ENCODE data around the gene CABCOCO1.
"Not testable (repeated sequence)": the region's sequence is repeated elsewhere in the genome, so short reads cannot be mapped to it uniquely, and the experiment has no call there.

Gene CABCOCO1

GRCh38 chr10:61688551-61689308 lies 26.0 kb downstream of the CABCOCO1 start:
- DNase-seq (ENCODE audit: extremely low spot score), result no peak
- no peak for TF ChIP-seq HDGF (IDR thresholded peaks at IDR 0.05; ENCODE audit: borderline replicate concordance)
- TF ChIP-seq NFRKB (IDR thresholded peaks at IDR 0.05), result no peak
- TF ChIP-seq ZNF384 (IDR thresholded peaks at IDR 0.05), result no peak
- TF ChIP-seq CTBP1 (IDR thresholded peaks at IDR 0.05; ENCODE audit: borderline replicate concordance), result no peak
- no peak for TF ChIP-seq L3MBTL2 (conservative IDR thresholded peaks at IDR 0.05)
- no peak for TF ChIP-seq SP1 (IDR thresholded peaks at IDR 0.05)
- TF ChIP-seq FOXK2 (IDR thresholded peaks at IDR 0.05), result no peak
- no peak for TF ChIP-seq ARNT (IDR thresholded peaks at IDR 0.05)
- no peak for TF ChIP-seq FOXM1 (IDR thresholded peaks at IDR 0.05; ENCODE audit: borderline replicate concordance)
- POLR2A ChIA-PET, result no interaction called here
- CTCF ChIA-PET, result no interaction called here

- POLR2A ChIA-PET; CTCF ChIA-PET; DNase-seq (ENCODE audit: extremely low spot score): not testable (repeated sequence)
Measured at GRCh38 chr10:61691667-61692066, 28.9 kb downstream of the CABCOCO1 start.

DNA sequence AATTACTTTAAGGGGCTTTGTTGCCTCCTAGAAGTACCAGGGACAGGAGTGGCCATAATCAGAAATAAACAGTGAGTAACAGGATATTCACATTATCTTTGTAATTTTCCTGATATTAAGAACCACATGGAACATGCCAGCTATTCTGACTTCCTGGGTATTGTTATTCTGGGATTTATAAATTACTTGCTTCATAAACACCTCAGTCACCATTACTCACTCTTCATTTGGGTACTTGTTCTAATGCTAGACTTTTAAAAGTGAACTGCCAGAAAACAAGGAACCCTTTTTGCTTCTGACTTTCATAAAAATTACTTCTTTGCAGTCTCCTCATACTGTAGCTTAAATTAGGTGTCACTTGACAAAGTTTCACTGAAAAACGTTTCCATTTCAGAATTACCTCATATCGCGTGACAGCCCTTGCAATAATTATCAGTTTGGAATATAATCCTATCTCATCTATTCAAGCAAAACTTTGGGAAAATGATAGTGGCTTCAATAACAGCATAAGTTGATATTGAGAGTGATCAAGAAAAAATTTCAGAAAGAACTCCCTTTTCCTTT lies 29.8 kb downstream of the CABCOCO1 start:
- no peak for DNase-seq (ENCODE audit: extremely low spot score)
- ChIA-PET CTCF (interaction anchor here (0.6 kb wide), 1 partner anchor 209 kb away, joined by 3 read pairs; the partner anchor contains the start of gene ARID5B), POLR2A (no interaction called here)
- TF ChIP-seq NFRKB (IDR thresholded peaks at IDR 0.05) (no peak), ARNT (IDR thresholded peaks at IDR 0.05) (no peak), SUZ12 (IDR thresholded peaks at IDR 0.05) (no peak), LEF1 (IDR thresholded peaks at IDR 0.05; ENCODE audit: borderline replicate concordance) (no peak), L3MBTL2 (conservative IDR thresholded peaks at IDR 0.05) (no peak), FOXM1 (IDR thresholded peaks at IDR 0.05; ENCODE audit: borderline replicate concordance) (no peak), SP1 (IDR thresholded peaks at IDR 0.05) (no peak), FOXA1 (IDR thresholded peaks at IDR 0.05) (no peak), ELF4 (IDR thresholded peaks at IDR 0.05) (no peak), TARDBP (IDR thresholded peaks at IDR 0.05) (no peak), CTBP1 (IDR thresholded peaks at IDR 0.05; ENCODE audit: borderline replicate concordance) (no peak), HDGF (IDR thresholded peaks at IDR 0.05; ENCODE audit: borderline replicate concordance) (no peak), PKNOX1 (IDR thresholded peaks at IDR 0.05) (no peak), FOXK2 (IDR thresholded peaks at IDR 0.05) (no peak), BHLHE40 (IDR thresholded peaks at IDR 0.05; ENCODE audit: borderline replicate concordance) (no peak), ZNF384 (IDR thresholded peaks at IDR 0.05) (no peak)

DNA sequence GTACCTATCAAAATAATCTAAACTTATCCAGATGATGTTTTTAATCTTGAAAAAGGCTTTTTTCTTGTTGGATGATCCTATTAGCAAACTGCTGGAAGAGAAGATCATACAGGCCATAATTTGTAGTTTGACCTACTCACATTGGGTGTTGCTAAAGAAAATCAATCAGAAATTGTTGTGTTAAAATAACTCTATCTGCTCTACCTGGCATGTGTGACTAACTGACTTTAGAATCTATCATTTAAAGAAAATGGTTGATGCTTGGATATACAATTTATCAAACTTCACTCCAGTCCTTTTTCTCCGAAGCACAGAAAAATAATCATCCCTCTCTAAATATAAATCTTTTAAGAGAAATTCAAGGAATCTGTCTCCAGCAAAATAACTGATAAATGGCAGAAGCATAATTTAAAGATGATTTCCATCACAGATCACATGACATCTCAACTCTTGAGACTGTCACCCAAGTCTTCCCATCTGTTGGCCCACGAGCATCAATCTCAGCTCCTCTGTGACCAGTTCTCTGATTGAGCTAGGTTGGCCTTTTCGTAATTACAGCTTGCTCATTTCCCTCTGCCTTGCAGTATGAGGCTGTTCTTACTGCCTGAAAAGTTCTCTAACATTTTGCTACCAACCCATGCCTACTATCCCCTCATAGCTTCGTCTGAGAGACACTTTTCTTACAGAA lies 36.4 kb downstream of the CABCOCO1 start:
- POLR2A ChIA-PET, result no interaction called here
- no peak for DNase-seq (ENCODE audit: extremely low spot score)
- CTCF ChIA-PET, result no interaction called here

GRCh38 chr10:61701055-61701705 lies 38.5 kb downstream of the CABCOCO1 start:
- no peak for TF ChIP-seq SP1 (IDR thresholded peaks at IDR 0.05)
- TF ChIP-seq LEF1 (IDR thresholded peaks at IDR 0.05; ENCODE audit: borderline replicate concordance), result no peak
- no peak for TF ChIP-seq NFRKB (IDR thresholded peaks at IDR 0.05)
- TF ChIP-seq PKNOX1 (IDR thresholded peaks at IDR 0.05), result no peak
- no peak for TF ChIP-seq ELF4 (IDR thresholded peaks at IDR 0.05)
- TF ChIP-seq SUZ12 (IDR thresholded peaks at IDR 0.05), result no peak
- TF ChIP-seq FOXK2 (IDR thresholded peaks at IDR 0.05), result no peak
- TF ChIP-seq CTBP1 (IDR thresholded peaks at IDR 0.05; ENCODE audit: borderline replicate concordance), result no peak
- no peak for TF ChIP-seq L3MBTL2 (conservative IDR thresholded peaks at IDR 0.05)
- no peak for TF ChIP-seq HDGF (IDR thresholded peaks at IDR 0.05; ENCODE audit: borderline replicate concordance)
- no peak for TF ChIP-seq ARNT (IDR thresholded peaks at IDR 0.05)
- TF ChIP-seq TARDBP (IDR thresholded peaks at IDR 0.05), result no peak
- TF ChIP-seq ZNF384 (IDR thresholded peaks at IDR 0.05), result no peak
- TF ChIP-seq FOXA1 (IDR thresholded peaks at IDR 0.05), result no peak
- TF ChIP-seq FOXM1 (IDR thresholded peaks at IDR 0.05; ENCODE audit: borderline replicate concordance), result no peak
- CTCF ChIA-PET, result no interaction called here
- POLR2A ChIA-PET, result no interaction called here
- DNase-seq (ENCODE audit: extremely low spot score), result no peak

More for the DNA sequence above, 36.4 kb downstream of the CABCOCO1 start:
- no peak for TF ChIP-seq FOXK2 (IDR thresholded peaks at IDR 0.05)
- TF ChIP-seq FOXA1 (IDR thresholded peaks at IDR 0.05), result no peak
- TF ChIP-seq LEF1 (IDR thresholded peaks at IDR 0.05; ENCODE audit: borderline replicate concordance), result no peak
- TF ChIP-seq CTBP1 (IDR thresholded peaks at IDR 0.05; ENCODE audit: borderline replicate concordance), result no peak
- TF ChIP-seq SP1 (IDR thresholded peaks at IDR 0.05), result no peak
- no peak for TF ChIP-seq HDGF (IDR thresholded peaks at IDR 0.05; ENCODE audit: borderline replicate concordance)
- TF ChIP-seq SUZ12 (IDR thresholded peaks at IDR 0.05), result no peak
- no peak for TF ChIP-seq NFRKB (IDR thresholded peaks at IDR 0.05)
- TF ChIP-seq ELF4 (IDR thresholded peaks at IDR 0.05), result no peak
- TF ChIP-seq L3MBTL2 (conservative IDR thresholded peaks at IDR 0.05), result no peak
- no peak for TF ChIP-seq BHLHE40 (IDR thresholded peaks at IDR 0.05; ENCODE audit: borderline replicate concordance)
- TF ChIP-seq TARDBP (IDR thresholded peaks at IDR 0.05), result no peak
- TF ChIP-seq ZNF384 (IDR thresholded peaks at IDR 0.05), result no peak
- TF ChIP-seq PKNOX1 (IDR thresholded peaks at IDR 0.05), result no peak
- TF ChIP-seq ARNT (IDR thresholded peaks at IDR 0.05), result no peak
- TF ChIP-seq FOXM1 (IDR thresholded peaks at IDR 0.05; ENCODE audit: borderline replicate concordance), result no peak
